GM12878 (cell line): ENCODE measurements around the gene MYMX. TPM values are rescaled to one million over a fixed set of nuclear protein-coding genes. Genes with fewer than 3 reads are reported as not detected.

Experiments
- BACH1 ChIP-seq: fragments of 450-650 bp; IDR thresholded peaks from 2 replicates; pipeline ENCODE4 v1.6.1; 2017; ENCODE audit warnings: mild to moderate bottlenecking, borderline replicate concordance
- BCL11A ChIP-seq: IDR thresholded peaks from 2 replicates; pipeline ENCODE4 v1.6.1; 2011; ENCODE audit warnings: low read depth, low read length
- CBX3 ChIP-seq: fragments of 200-600 bp; sonication (generic); IDR thresholded peaks from 2 replicates; pipeline ENCODE4 v1.6.1; 2016; ENCODE audit warnings: low read depth, borderline replicate concordance
- CEBPB ChIP-seq, 2 experiments: fragments of 150-350 bp in 1 of 2; IDR thresholded peaks; 2 replicates each; pipeline ENCODE4 v1.6.1; 2012 to 2014; ENCODE audit warnings: low read depth in 2 of 2, low read length in 2 of 2, borderline replicate concordance in 1 of 2, inconsistent platforms in 1 of 2
- CHD1 ChIP-seq: IDR thresholded peaks from 2 replicates; pipeline ENCODE4 v1.6.1; 2012; ENCODE audit warnings: low read depth, low read length, improper control_type of control experiment
- CHD4 ChIP-seq: fragments of 200-600 bp; sonication (generic); IDR thresholded peaks from 2 replicates; pipeline ENCODE4 v1.6.1; 2016; ENCODE audit warnings: mild to moderate bottlenecking
- EP300 ChIP-seq, 2 experiments: fragments of 150-350 bp in 1 of 2; IDR thresholded peaks; 2 replicates each; pipeline ENCODE4 v1.6.1; 2011 to 2012; ENCODE audit warnings: low read depth in 2 of 2, low read length in 2 of 2, borderline replicate concordance in 1 of 2, improper control_type of control experiment in 1 of 2, inconsistent platforms in 1 of 2; ENCODE audit not compliant: control insufficient read depth in 1 of 2
- EZH2 ChIP-seq: IDR thresholded peaks from 2 replicates; pipeline ENCODE4 v1.6.1; 2012; ENCODE audit warnings: low read depth, mild to moderate bottlenecking, control low read depth, inconsistent platforms, low read length, borderline replicate concordance; ENCODE audit not compliant: control insufficient read depth
- FOXM1 ChIP-seq: IDR thresholded peaks from 2 replicates; pipeline ENCODE4 v1.6.1; 2012; ENCODE audit warnings: low read depth, mild to moderate bottlenecking, inconsistent platforms, low read length, moderate library complexity
- MEF2A ChIP-seq: IDR thresholded peaks from 2 replicates; pipeline ENCODE4 v1.6.1; 2011; ENCODE audit warnings: low read depth, mild to moderate bottlenecking, low read length, moderate library complexity; ENCODE audit not compliant: insufficient read depth
- MYB ChIP-seq: fragments of 150-350 bp; IDR thresholded peaks from 2 replicates; pipeline ENCODE4 v1.6.1; 2014; ENCODE audit warnings: mild to moderate bottlenecking, low read depth, low read length, borderline replicate concordance
- NBN ChIP-seq: fragments of 450-650 bp; IDR thresholded peaks from 2 replicates; pipeline ENCODE4 v1.6.1; 2016
- NFYB ChIP-seq: IDR thresholded peaks from 2 replicates; pipeline ENCODE4 v1.6.1; 2011; ENCODE audit warnings: low read depth, mild to moderate bottlenecking, low read length, improper control_type of control experiment, moderate library complexity; ENCODE audit not compliant: insufficient read depth
- POLR2AphosphoS5 ChIP-seq: IDR thresholded peaks from 2 replicates; pipeline ENCODE4 v1.6.1; 2011; ENCODE audit warnings: mild to moderate bottlenecking, low read length, inconsistent platforms
- RAD51 ChIP-seq: fragments of 450-650 bp; IDR thresholded peaks from 2 replicates; pipeline ENCODE4 v1.6.1; 2016; ENCODE audit warnings: moderate library complexity, mild to moderate bottlenecking, inconsistent platforms
- RELA ChIP-seq: fragments of 450-650 bp; IDR thresholded peaks from 2 replicates; pipeline ENCODE4 v1.8.0; 2014; ENCODE audit warnings: borderline replicate concordance; ENCODE audit not compliant: partially characterized antibody
- SIX5 ChIP-seq: IDR thresholded peaks from 2 replicates; pipeline ENCODE4 v1.6.1; 2011; ENCODE audit warnings: mild to moderate bottlenecking, low read depth, low read length, moderate library complexity; ENCODE audit not compliant: severe bottlenecking
- SRF ChIP-seq, 2 experiments: IDR thresholded peaks; 2 replicates each; pipeline ENCODE4 v1.6.1; 2011; ENCODE audit warnings: low read depth in 2 of 2, low read length in 2 of 2, mild to moderate bottlenecking in 1 of 2, moderate library complexity in 1 of 2
- TBL1XR1 ChIP-seq: IDR thresholded peaks from 2 replicates; pipeline ENCODE4 v1.6.1; 2012; ENCODE audit warnings: low read depth, low read length, improper control_type of control experiment
- ZNF274 ChIP-seq: IDR thresholded peaks from one replicate; pipeline ENCODE4 v1.8.0; 2011; ENCODE audit not compliant: insufficient read length, insufficient read depth
- ZNF384 ChIP-seq: IDR thresholded peaks from 2 replicates; pipeline ENCODE4 v1.6.1; 2012; ENCODE audit warnings: low read depth, mild to moderate bottlenecking, low read length, improper control_type of control experiment, borderline replicate concordance
- polyA plus RNA-seq, 11 experiments: library from polyadenylated mRNA; depleted of rRNA in 4 of 11; unstranded in 6 of 11; stranded (reverse) in 5 of 11; fragments of >200 nt; fragmentation: Nextera tagmentation in 4 of 11; fragmentation: Illumina TruSeq in 1 of 11; extraction: Ambion mirVana in 4 of 11; extraction: Trizol in 1 of 11; gene quantifications; 1 replicate in 1 of 11; 2 replicates in 10 of 11; pipeline versions ENCODE4 v1.2.1 to v1.2.3, GENCODE V29; 2011 to 2016; ENCODE audit warnings: inconsistent platforms in 2 of 11, missing spikeins in 2 of 11, low read depth in 1 of 11
- total RNA-seq, 4 experiments: library from RNA; depleted of rRNA in 3 of 4; stranded (reverse); fragments of >200 nt in 3 of 4; fragmentation: Illumina TruSeq in 1 of 4; extraction: Trizol in 1 of 4; gene quantifications; 2 replicates each; pipeline versions ENCODE4 v1.2.1 to v1.2.3, GENCODE V29; 2013 to 2021
- TF ChIP-seq, protein P1 (sequence below): fragments of 150-350 bp; IDR thresholded peaks from 2 replicates; pipeline ENCODE4 v1.6.1; 2016; ENCODE audit warnings: low read depth, low read length
- TF ChIP-seq, protein P2 (sequence below), 3 experiments: IDR thresholded peaks in 2 of 3; conservative IDR thresholded peaks in 1 of 3; 2 replicates each; pipeline ENCODE4 v1.5.1; 2011; ENCODE audit warnings: low read depth in 3 of 3, low read length in 3 of 3, mild to moderate bottlenecking in 3 of 3, control low read depth in 2 of 3, moderate library complexity in 2 of 3, inconsistent platforms in 1 of 3, mixed read lengths in 1 of 3; ENCODE audit not compliant: control insufficient read depth in 2 of 3, insufficient read depth in 1 of 3; ENCODE audit errors: extremely low read depth in 1 of 3
- TF ChIP-seq, protein P3 (sequence below): fragments of 450-650 bp; IDR thresholded peaks from 2 replicates; pipeline ENCODE4 v1.6.1; 2017; ENCODE audit warnings: low read depth, mild to moderate bottlenecking, moderate library complexity

The MYMX gene
- total and polyA plus RNA-seq, 10 of the 15 experiments (the other 5 are each of a cell fraction or from before 2014, with no cell fraction given) = not detected

DNA sequence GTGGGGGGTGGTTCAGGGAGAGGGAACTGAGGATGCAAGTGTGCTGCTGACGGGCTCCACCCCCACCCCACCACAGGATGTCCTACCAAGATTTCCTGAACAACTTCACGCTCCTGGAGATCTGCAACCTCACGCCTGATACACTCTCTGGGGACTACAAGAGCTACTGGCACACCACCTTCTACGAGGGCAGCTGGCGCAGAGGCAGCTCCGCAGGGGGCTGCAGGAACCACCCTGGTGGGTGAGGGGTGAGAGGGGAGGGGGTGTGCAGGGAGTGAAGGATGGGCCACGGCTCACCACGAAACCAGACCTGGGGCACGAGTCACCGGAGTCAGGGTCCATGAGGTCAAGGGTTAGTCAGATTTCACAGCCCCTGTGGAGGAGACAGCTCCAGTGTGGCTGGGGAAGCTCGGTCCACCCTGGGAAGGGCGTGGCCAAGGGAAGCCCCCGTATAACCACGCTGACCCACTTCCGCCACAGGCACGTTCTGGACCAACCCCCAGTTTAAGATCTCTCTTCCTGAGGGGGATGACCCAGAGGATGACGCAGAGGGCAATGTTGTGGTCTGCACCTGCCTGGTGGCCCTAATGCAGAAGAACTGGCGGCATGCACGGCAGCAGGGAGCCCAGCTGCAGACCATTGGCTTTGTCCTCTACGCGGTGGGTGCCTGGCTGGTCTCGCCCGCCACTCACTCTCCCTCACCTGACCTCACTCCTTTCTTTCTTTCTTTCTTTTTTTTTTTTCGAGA lies 39.8 kb upstream of the MYMX start (continued):
- TF ChIP-seq, protein P1, sequence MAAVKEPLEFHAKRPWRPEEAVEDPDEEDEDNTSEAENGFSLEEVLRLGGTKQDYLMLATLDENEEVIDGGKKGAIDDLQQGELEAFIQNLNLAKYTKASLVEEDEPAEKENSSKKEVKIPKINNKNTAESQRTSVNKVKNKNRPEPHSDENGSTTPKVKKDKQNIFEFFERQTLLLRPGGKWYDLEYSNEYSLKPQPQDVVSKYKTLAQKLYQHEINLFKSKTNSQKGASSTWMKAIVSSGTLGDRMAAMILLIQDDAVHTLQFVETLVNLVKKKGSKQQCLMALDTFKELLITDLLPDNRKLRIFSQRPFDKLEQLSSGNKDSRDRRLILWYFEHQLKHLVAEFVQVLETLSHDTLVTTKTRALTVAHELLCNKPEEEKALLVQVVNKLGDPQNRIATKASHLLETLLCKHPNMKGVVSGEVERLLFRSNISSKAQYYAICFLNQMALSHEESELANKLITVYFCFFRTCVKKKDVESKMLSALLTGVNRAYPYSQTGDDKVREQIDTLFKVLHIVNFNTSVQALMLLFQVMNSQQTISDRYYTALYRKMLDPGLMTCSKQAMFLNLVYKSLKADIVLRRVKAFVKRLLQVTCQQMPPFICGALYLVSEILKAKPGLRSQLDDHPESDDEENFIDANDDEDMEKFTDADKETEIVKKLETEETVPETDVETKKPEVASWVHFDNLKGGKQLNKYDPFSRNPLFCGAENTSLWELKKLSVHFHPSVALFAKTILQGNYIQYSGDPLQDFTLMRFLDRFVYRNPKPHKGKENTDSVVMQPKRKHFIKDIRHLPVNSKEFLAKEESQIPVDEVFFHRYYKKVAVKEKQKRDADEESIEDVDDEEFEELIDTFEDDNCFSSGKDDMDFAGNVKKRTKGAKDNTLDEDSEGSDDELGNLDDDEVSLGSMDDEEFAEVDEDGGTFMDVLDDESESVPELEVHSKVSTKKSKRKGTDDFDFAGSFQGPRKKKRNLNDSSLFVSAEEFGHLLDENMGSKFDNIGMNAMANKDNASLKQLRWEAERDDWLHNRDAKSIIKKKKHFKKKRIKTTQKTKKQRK = no peak
- no peak for TF ChIP-seq EP300 (IDR thresholded peaks at IDR 0.05; ENCODE audit: borderline replicate concordance in 1 of 2, control insufficient read depth in 1 of 2, low read depth in 2 of 2, low read length in 2 of 2)
- TF ChIP-seq SRF (IDR thresholded peaks at IDR 0.05; ENCODE audit: low read depth in 2 of 2, low read length in 2 of 2) = no peak
- TF ChIP-seq NBN = 0 out of 2 replicates have a peak, but pooled peaks have one; percentile 48
- TF ChIP-seq ZNF274 = no peak
- TF ChIP-seq, protein P2, sequence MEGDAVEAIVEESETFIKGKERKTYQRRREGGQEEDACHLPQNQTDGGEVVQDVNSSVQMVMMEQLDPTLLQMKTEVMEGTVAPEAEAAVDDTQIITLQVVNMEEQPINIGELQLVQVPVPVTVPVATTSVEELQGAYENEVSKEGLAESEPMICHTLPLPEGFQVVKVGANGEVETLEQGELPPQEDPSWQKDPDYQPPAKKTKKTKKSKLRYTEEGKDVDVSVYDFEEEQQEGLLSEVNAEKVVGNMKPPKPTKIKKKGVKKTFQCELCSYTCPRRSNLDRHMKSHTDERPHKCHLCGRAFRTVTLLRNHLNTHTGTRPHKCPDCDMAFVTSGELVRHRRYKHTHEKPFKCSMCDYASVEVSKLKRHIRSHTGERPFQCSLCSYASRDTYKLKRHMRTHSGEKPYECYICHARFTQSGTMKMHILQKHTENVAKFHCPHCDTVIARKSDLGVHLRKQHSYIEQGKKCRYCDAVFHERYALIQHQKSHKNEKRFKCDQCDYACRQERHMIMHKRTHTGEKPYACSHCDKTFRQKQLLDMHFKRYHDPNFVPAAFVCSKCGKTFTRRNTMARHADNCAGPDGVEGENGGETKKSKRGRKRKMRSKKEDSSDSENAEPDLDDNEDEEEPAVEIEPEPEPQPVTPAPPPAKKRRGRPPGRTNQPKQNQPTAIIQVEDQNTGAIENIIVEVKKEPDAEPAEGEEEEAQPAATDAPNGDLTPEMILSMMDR (IDR thresholded peaks at IDR 0.05 in 2 of 3, conservative IDR thresholded peaks at IDR 0.05 in 1 of 3; ENCODE audit: control insufficient read depth in 2 of 3, extremely low read depth in 1 of 3, insufficient read depth in 1 of 3, low read depth in 3 of 3, low read length in 3 of 3) = no peak
- no peak for TF ChIP-seq CHD4
- TF ChIP-seq, protein P3, sequence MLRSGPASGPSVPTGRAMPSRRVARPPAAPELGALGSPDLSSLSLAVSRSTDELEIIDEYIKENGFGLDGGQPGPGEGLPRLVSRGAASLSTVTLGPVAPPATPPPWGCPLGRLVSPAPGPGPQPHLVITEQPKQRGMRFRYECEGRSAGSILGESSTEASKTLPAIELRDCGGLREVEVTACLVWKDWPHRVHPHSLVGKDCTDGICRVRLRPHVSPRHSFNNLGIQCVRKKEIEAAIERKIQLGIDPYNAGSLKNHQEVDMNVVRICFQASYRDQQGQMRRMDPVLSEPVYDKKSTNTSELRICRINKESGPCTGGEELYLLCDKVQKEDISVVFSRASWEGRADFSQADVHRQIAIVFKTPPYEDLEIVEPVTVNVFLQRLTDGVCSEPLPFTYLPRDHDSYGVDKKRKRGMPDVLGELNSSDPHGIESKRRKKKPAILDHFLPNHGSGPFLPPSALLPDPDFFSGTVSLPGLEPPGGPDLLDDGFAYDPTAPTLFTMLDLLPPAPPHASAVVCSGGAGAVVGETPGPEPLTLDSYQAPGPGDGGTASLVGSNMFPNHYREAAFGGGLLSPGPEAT = peak; percentile 37; the same call in 1 of the 2 replicates
- no peak for TF ChIP-seq SIX5
- TF ChIP-seq ZNF384 = no peak
- TF ChIP-seq BACH1 = peak; percentile 24; the same call in 1 of the 2 replicates
- TF ChIP-seq RAD51 = no peak
- TF ChIP-seq POLR2AphosphoS5 = no peak
- TF ChIP-seq MYB = no peak
- TF ChIP-seq EZH2 = no peak
- TF ChIP-seq CEBPB (IDR thresholded peaks at IDR 0.05; ENCODE audit: borderline replicate concordance in 1 of 2, low read depth in 2 of 2, low read length in 2 of 2) = no peak
- TF ChIP-seq BCL11A = peak; percentile 45; the same call in 1 of the 2 replicates
- TF ChIP-seq CHD1 = no peak
- no peak for TF ChIP-seq TBL1XR1
- no peak for TF ChIP-seq CBX3
- 0 out of 2 replicates have a peak, but pooled peaks have one; percentile 45 for TF ChIP-seq MEF2A
- TF ChIP-seq RELA = peak; percentile 62
- TF ChIP-seq NFYB = no peak
- TF ChIP-seq FOXM1 = no peak
